HG02623 (cell line): ENCODE data around the gene PPARG.

Experiments used
- ATAC-seq: cut with Tn5 transposase; IDR thresholded peaks from one replicate; pipeline ENCODE4 v1.9.1; 2021; ENCODE audit warnings: moderate library complexity; ENCODE audit not compliant: unreplicated experiment

Gene PPARG

GRCh38 chr3:12308517-12308916 lies 19.6 kb downstream of the PPARG start:
- no peak for ATAC-seq

GRCh38 chr3:12309716-12310115 lies 20.8 kb downstream of the PPARG start:
- ATAC-seq = no peak

GRCh38 chr3:12312010-12312409 lies 23.1 kb downstream of the PPARG start:
- no peak for ATAC-seq

- ATAC-seq = no peak
Observed at GRCh38 chr3:12313519-12313918, 24.6 kb downstream of the PPARG start.

GRCh38 chr3:12316253-12316652 lies 27.4 kb downstream of the PPARG start:
- ATAC-seq = no peak

GRCh38 chr3:12316729-12317351 lies 28.0 kb downstream of the PPARG start:
- ATAC-seq = no peak

GRCh38 chr3:12317914-12318313 lies 29.0 kb downstream of the PPARG start:
- no peak for ATAC-seq

GRCh38 chr3:12318758-12319621 lies 30.1 kb downstream of the PPARG start:
- no peak for ATAC-seq

GRCh38 chr3:12321015-12321414 lies 32.1 kb downstream of the PPARG start:
- no peak for ATAC-seq

- ATAC-seq = no peak
Observed at GRCh38 chr3:12323237-12323636, 34.4 kb downstream of the PPARG start.

- no peak for ATAC-seq
Observed at GRCh38 chr3:12325586-12326515, 37.0 kb downstream of the PPARG start.

GRCh38 chr3:12327021-12327420 lies 38.2 kb downstream of the PPARG start:
- ATAC-seq = no peak

GRCh38 chr3:12328132-12328836 lies 39.4 kb downstream of the PPARG start:
- no peak for ATAC-seq

GRCh38 chr3:12328837-12329462 lies 40.1 kb downstream of the PPARG start:
- ATAC-seq = no peak

GRCh38 chr3:12334786-12335185 lies 45.9 kb downstream of the PPARG start:
- ATAC-seq = no peak

GRCh38 chr3:12335421-12335820 lies 46.6 kb downstream of the PPARG start:
- ATAC-seq = no peak

- no peak for ATAC-seq
Observed at GRCh38 chr3:12336099-12336498, 47.2 kb downstream of the PPARG start.

GRCh38 chr3:12338595-12339546 lies 50.0 kb downstream of the PPARG start:
- no peak for ATAC-seq
